Osteocyte (in vitro differentiated cells): ENCODE data around the gene MYO7B. TPM values are rescaled to one million over a fixed set of nuclear protein-coding genes. Genes with fewer than 3 reads are reported as not detected.

Source experiments
- DNase-seq: peaks from one replicate; pipeline ENCODE4 v3.0.0; 2021; ENCODE audit warnings: mixed read lengths; ENCODE audit not compliant: unreplicated experiment; ENCODE audit errors: extremely low spot score
- H3K27ac Mint-ChIP-seq: one replicate; pipeline ENCODE4 v1.8.0; 2021; ENCODE audit warnings: mild to moderate bottlenecking, mixed read lengths; ENCODE audit not compliant: unreplicated experiment
- H3K27me3 Mint-ChIP-seq: one replicate; pipeline ENCODE4 v1.8.0; 2021; ENCODE audit warnings: mixed read lengths; ENCODE audit not compliant: unreplicated experiment
- H3K36me3 Mint-ChIP-seq: one replicate; pipeline ENCODE4 v1.8.0; 2021; ENCODE audit warnings: mixed read lengths; ENCODE audit not compliant: unreplicated experiment
- H3K4me1 Mint-ChIP-seq: one replicate; pipeline ENCODE4 v1.8.0; 2021; ENCODE audit warnings: mixed read lengths; ENCODE audit not compliant: unreplicated experiment
- H3K4me3 Mint-ChIP-seq: one replicate; pipeline ENCODE4 v1.8.0; 2021; ENCODE audit warnings: mild to moderate bottlenecking, moderate library complexity, mixed read lengths; ENCODE audit not compliant: unreplicated experiment
- H3K9me3 Mint-ChIP-seq: one replicate; pipeline ENCODE4 v1.8.0; 2021; ENCODE audit warnings: mixed read lengths; ENCODE audit not compliant: unreplicated experiment
- CTCF ChIP-seq: fragments of 200-600 bp; sonication (generic); IDR thresholded peaks from 2 replicates; pipeline ENCODE4 v1.5.0; 2021; ENCODE audit warnings: antibody characterized with exemption, mild to moderate bottlenecking, moderate library complexity
- total RNA-seq: library from RNA; stranded (reverse); gene quantifications from 2 replicates; pipeline ENCODE4 v1.2.1, GENCODE V29; 2021

Gene MYO7B
- total RNA-seq, 1 donor from 2014 or later, result not detected

DNA sequence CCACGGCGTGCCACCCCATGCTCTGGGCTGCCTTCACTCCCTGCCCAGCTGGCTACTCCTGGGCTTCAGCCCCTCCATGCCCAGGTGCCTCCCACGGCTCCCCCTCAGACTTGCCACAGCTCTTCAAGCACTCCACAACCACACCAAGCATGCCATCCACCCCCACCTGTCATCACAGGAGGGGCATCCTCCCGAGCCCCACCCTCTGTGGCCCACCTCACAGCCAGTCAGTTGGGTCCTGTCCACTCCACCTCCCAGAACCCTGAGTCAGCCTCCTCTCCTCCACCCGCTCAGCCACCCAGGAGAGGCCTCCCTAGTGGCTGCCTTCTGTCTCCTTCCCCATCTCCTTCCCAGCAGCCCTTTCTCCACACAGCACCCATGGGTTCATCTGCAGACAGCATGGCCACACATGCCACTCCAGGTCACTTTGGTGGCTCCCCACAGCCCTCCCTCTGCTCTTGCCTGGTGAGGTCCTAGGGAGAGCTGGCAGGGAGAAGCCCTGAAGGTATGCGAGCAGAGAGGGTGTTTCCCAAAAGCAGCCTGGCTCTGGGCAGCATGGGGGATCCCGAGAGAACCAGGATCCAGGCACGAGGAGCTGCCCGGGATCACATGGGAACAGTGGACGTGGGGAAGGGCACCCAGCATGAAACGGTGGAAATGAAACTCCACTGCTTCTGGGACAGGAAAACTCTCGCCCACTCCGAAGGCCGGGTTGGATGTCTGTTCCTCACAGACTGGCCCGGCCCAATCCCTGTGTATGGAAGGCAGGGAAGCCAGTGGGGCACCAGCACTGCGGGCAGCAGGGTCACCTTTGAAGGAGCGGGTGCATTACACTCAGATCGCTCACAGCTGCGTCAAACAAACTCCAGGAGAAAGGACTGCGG lies 137.1 kb downstream of the MYO7B start:
- peak overlapping the region; percentile 75 for H3K27ac Mint-ChIP-seq
- no peak for TF ChIP-seq CTCF
- peak; percentile 81 for DNase-seq
- H3K36me3 Mint-ChIP-seq, result peaks cover 3% of the 10 kb centered on the region
- H3K4me3 Mint-ChIP-seq, result peak overlapping the region; percentile 29
- H3K9me3 Mint-ChIP-seq, result no peaks in the 10 kb centered on the region
- peaks cover 48% of the 10 kb centered on the region for H3K4me1 Mint-ChIP-seq
- no peaks in the 10 kb centered on the region for H3K27me3 Mint-ChIP-seq

DNA sequence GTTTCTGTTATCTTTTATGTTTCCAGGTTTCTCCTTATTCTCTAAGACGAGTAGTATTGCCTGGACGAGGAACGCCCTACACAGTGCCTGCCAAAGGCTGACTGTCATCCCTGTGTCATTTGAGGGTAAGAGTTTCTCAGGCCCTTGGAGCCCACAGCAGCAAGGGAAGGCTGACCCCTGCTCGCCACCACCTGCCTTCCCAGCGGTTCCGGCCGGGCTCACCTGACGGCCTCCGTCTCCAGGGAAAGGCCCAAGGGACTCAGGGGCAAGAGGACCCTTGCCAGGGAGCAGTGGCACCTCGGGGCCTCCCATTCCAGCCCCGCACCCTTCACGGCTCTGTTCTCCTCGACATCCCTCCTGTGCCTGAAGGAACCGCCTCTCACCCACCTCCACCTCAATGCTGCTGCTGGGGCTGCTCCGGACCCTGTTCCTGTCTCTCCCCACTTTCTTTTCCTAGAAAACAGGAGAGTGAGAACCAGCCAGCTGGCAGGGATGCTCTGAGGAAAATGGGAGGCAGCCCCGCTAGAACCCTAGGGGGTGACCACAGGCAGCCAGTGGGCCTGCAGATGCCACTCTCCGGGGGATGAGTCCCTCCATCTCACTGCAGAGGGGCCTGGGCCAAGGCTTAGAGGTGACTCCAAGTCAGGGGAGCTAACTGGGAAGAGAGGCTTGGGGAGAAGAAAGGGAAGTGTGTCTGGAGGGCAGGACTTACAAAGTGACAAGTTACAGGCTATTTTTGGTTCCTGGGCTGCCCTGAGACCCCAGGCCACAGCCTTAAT lies 138.0 kb downstream of the MYO7B start:
- no peak for TF ChIP-seq CTCF
- Mint-ChIP-seq H3K36me3 (peaks cover 2% of the 10 kb centered on the region), H3K27me3 (no peaks in the 10 kb centered on the region), H3K4me1 (peaks cover 48% of the 10 kb centered on the region), H3K9me3 (no peaks in the 10 kb centered on the region), H3K27ac (peak overlapping the region; percentile 83), H3K4me3 (peak overlapping the region; percentile 81)
- peak; percentile 81 for DNase-seq

DNA sequence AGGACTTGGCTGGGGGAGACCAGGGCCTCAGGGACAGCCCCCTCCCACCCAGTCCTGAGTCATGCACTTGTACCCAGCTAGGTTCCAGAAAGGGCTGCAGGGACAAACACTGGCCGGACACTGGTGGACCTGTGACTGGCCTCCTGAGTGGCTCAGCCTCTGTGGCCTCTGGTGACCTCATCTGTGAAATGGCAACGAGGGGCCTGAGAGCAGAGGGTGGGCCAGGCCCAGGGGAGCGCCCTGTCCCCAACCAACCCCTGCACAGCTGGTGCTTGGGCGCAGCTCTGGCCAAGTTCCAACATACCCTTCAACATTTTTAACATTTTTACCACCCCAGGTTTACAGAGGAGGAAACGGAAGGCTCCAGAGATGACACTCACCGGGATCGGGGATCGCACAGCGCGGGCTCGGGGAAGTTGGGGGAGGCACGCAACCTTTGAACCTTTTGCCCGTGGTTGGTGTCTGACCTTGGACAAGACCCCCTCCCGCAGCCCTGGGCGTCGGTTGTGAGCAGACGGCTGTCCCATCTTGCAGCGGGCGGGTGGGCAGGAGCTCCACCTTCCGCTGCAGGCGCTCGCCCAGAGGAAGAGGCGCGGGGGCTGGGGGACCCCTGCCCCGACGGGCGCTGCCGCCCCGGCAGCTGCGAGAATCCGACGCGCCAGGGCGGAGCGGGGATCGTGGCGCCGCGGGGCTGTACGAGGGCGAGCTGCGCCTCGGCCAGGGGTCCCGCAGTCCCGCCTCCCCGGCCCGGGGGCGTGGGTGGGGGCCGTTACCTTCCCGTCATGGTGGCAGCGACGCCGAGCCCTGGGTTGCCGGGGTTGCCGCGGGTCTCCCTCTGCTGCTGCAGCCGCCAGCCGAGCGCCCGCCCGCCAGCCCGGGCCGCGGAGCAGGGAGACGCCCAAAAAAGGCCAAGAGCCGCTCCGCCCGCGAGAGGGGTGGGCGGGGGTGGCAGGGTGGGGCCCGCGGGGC lies 139.0 kb downstream of the MYO7B start:
- Mint-ChIP-seq H3K4me1 (peaks cover 48% of the 10 kb centered on the region), H3K27ac (peak overlapping the region; percentile 83), H3K4me3 (peak overlapping the region; percentile 81), H3K36me3 (peaks cover 2% of the 10 kb centered on the region), H3K9me3 (no peaks in the 10 kb centered on the region), H3K27me3 (no peaks in the 10 kb centered on the region)
- no peak for TF ChIP-seq CTCF
- no peak for DNase-seq

- TF ChIP-seq CTCF, result peak; percentile 35
- Mint-ChIP-seq H3K9me3 (no peaks in the 10 kb centered on the region), H3K4me3 (peak within 1 kb of the TSS; percentile 81), H3K4me1 (peaks cover 41% of the 10 kb centered on the region), H3K36me3 (no peaks in the 10 kb centered on the region), H3K27ac (peak within 1 kb of the TSS; percentile 89), H3K27me3 (no peaks in the 10 kb centered on the region)
- peak; percentile 88 for DNase-seq
Measured at GRCh38 chr2:127675331-127676261, 140.1 kb downstream of the MYO7B start, which contains the start of gene LIMS2. LIMS2 (minus strand) TSS chr2:127675530; CDS start chr2:127675024, 506 bp downstream.
